Uterus (tissue), 2 donors: ENCODE measurements around the gene EMILIN3.

Source experiments
- CTCF ChIP-seq, 4 experiments: fragments of 200-600 bp in 2 of 4; fragments of 450-650 bp in 2 of 4; sonication (generic) in 2 of 4; IDR thresholded peaks; one replicate each; pipeline ENCODE4 v1.5.1; 2016 to 2019; ENCODE audit warnings: antibody characterized with exemption in 4 of 4, mild to moderate bottlenecking in 2 of 4, moderate library complexity in 1 of 4
- POLR2A ChIP-seq, 2 donors: fragments of 450-650 bp; IDR thresholded peaks; one replicate each; pipeline ENCODE4 v1.6.1; 2016; ENCODE audit warnings: antibody characterized with exemption in 2 of 2, mild to moderate bottlenecking in 1 of 2, moderate library complexity in 1 of 2

DNA sequence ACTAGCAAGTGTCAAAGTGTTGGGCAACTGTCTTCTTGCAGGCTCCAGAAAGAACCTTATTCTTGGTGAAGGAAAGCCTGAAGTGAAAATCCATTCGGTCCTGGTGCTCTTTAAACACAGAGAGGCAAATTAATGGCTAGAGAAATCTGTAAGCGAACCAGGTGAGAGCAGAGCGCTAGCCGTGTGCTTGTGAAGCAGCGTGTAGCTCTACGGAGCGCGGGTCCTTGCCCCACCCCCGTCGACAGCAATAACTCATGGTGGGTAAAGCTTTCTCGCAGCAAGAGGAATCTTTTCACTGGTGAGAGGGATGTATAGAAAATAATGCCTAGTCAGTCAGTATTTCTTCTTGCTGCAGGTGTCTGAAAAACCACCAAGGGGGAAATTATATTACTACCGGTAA is 37.0 kb upstream of the EMILIN3 start:
- TF ChIP-seq CTCF (IDR thresholded peaks at IDR 0.05): no peak
- no peak for TF ChIP-seq POLR2A (IDR thresholded peaks at IDR 0.05)
